Type B pancreatic cell (in vitro differentiated cells): ENCODE measurements around the gene CDK6. TPM values are rescaled to one million over a fixed set of nuclear protein-coding genes. Genes with fewer than 3 reads are reported as not detected.

Source experiments
- DNase-seq: peaks from one replicate; pipeline ENCODE4 v3.0.0; 2021; ENCODE audit warnings: mixed read lengths; ENCODE audit not compliant: unreplicated experiment; ENCODE audit errors: extremely low spot score
- H3K27ac Mint-ChIP-seq: 2 replicates; pipeline ENCODE4 v1.8.0; 2021; ENCODE audit warnings: mild to moderate bottlenecking, mixed read lengths
- H3K27me3 Mint-ChIP-seq: 2 replicates; pipeline ENCODE4 v1.8.0; 2021; ENCODE audit warnings: mixed read lengths
- H3K36me3 Mint-ChIP-seq: 2 replicates; pipeline ENCODE4 v1.8.0; 2021; ENCODE audit warnings: mixed read lengths
- H3K4me1 Mint-ChIP-seq: one replicate; pipeline ENCODE4 v1.8.0; 2021; ENCODE audit warnings: mixed read lengths; ENCODE audit not compliant: unreplicated experiment
- H3K4me3 Mint-ChIP-seq: 2 replicates; pipeline ENCODE4 v1.8.0; 2021; ENCODE audit warnings: mild to moderate bottlenecking, mixed read lengths
- H3K9me3 Mint-ChIP-seq: 2 replicates; pipeline ENCODE4 v1.8.0; 2021; ENCODE audit warnings: mixed read lengths
- total RNA-seq: library from RNA; stranded (reverse); gene quantifications from 2 replicates; pipeline ENCODE4 v1.2.1, GENCODE V29; 2021; ENCODE audit warnings: low replicate concordance
- TF ChIP-seq, protein P1 (sequence below): fragments of 200-600 bp; sonication (generic); conservative IDR thresholded peaks from 2 replicates; pipeline ENCODE4 v1.5.0; 2021; ENCODE audit warnings: antibody characterized with exemption, mild to moderate bottlenecking

CDK6 gene
- total RNA-seq, 1 donor from 2014 or later: 68.5 TPM

DNA sequence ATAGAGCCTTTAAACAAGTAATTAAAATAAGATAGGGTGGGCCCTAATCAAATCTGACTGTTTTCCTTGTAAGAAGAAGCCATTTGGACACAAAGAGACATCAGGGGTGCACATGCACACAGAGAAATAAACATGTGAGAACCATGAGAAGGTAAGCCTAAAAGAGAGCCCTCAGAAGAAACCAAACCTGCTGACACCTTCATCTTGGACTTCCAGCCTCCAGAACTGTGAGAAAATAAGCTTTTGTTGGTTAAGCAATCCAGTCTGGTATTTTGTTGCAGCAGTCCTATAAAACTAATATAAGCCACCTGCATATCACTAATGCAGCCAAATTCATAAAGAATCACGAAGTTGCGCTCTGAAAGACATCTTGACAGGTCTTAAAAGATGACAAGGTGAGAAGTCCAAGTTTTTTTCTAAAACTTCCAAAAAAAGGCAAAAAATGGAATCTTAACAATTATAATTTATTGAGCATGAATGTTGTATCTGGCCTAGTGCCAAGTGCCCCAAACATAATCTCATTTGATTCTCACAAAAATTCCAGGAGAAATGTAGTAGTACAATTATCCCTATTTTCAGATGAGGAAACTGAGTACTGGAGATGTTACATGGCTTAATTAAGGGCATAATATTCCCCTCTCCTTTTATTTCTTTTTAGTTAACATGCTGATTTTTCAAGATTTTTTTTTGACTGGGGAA is 211.9 kb downstream of the CDK6 start:
- H3K27ac Mint-ChIP-seq: no peak overlapping the region
- H3K36me3 Mint-ChIP-seq: peaks cover 28% of the 10 kb centered on the region
- no peaks in the 10 kb centered on the region for H3K9me3 Mint-ChIP-seq
- H3K4me3 Mint-ChIP-seq: no peak overlapping the region
- TF ChIP-seq, protein P1, sequence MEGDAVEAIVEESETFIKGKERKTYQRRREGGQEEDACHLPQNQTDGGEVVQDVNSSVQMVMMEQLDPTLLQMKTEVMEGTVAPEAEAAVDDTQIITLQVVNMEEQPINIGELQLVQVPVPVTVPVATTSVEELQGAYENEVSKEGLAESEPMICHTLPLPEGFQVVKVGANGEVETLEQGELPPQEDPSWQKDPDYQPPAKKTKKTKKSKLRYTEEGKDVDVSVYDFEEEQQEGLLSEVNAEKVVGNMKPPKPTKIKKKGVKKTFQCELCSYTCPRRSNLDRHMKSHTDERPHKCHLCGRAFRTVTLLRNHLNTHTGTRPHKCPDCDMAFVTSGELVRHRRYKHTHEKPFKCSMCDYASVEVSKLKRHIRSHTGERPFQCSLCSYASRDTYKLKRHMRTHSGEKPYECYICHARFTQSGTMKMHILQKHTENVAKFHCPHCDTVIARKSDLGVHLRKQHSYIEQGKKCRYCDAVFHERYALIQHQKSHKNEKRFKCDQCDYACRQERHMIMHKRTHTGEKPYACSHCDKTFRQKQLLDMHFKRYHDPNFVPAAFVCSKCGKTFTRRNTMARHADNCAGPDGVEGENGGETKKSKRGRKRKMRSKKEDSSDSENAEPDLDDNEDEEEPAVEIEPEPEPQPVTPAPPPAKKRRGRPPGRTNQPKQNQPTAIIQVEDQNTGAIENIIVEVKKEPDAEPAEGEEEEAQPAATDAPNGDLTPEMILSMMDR: no peak
- no peak for DNase-seq
- H3K4me1 Mint-ChIP-seq: peaks cover 12% of the 10 kb centered on the region
- H3K27me3 Mint-ChIP-seq: no peaks in the 10 kb centered on the region

- Mint-ChIP-seq H3K4me3 (no peak overlapping the region), H3K4me1 (peaks cover 12% of the 10 kb centered on the region), H3K36me3 (peaks cover 23% of the 10 kb centered on the region), H3K27ac (no peak overlapping the region), H3K9me3 (no peaks in the 10 kb centered on the region), H3K27me3 (no peaks in the 10 kb centered on the region)
- TF ChIP-seq, protein P1: no peak
- DNase-seq: no peak
These were observed 212.8 kb downstream of the CDK6 start for GRCh38 chr7:92623544-92623943.

DNA sequence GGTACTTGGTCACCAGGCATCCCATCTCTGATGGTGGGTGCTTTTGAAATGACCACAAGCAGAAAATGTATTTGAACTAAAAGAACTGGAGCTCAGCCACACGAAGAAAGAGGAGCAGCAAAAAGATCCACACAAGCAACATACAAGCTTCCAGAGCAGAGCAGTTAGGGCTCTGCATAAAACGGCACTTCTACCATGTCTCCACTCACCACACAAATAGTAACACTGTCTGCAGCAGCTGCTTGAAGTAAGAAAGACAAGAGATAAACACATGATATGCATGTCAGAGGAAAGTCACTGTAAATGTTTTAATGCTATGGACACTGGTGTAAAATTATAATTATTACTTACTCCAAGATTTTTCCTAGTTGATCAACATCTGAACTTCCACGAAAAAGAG is 213.7 kb downstream of the CDK6 start:
- DNase-seq: no peak
- Mint-ChIP-seq H3K27me3 (no peaks in the 10 kb centered on the region), H3K27ac (no peak overlapping the region), H3K4me3 (no peak overlapping the region), H3K36me3 (peaks cover 16% of the 10 kb centered on the region), H3K4me1 (peaks cover 12% of the 10 kb centered on the region), H3K9me3 (no peaks in the 10 kb centered on the region)
- TF ChIP-seq, protein P1: no peak

GRCh38 chr7:92622030-92622429 is 214.3 kb downstream of the CDK6 start:
- Mint-ChIP-seq H3K9me3 (no peaks in the 10 kb centered on the region), H3K4me3 (no peak overlapping the region), H3K36me3 (peaks cover 17% of the 10 kb centered on the region), H3K27me3 (no peaks in the 10 kb centered on the region), H3K4me1 (peaks cover 12% of the 10 kb centered on the region), H3K27ac (no peak overlapping the region)
- no peak for DNase-seq
- TF ChIP-seq, protein P1: no peak

- Mint-ChIP-seq H3K4me1 (peaks cover 12% of the 10 kb centered on the region), H3K27me3 (no peaks in the 10 kb centered on the region), H3K36me3 (peaks cover 21% of the 10 kb centered on the region), H3K4me3 (no peak overlapping the region), H3K27ac (peak overlapping the region; percentile 67), H3K9me3 (no peaks in the 10 kb centered on the region)
- DNase-seq: no peak
- TF ChIP-seq, protein P1: no peak
These were observed 214.8 kb downstream of the CDK6 start for GRCh38 chr7:92621561-92622023.
